ENCODE data around the gene RPS15A.

DNA sequence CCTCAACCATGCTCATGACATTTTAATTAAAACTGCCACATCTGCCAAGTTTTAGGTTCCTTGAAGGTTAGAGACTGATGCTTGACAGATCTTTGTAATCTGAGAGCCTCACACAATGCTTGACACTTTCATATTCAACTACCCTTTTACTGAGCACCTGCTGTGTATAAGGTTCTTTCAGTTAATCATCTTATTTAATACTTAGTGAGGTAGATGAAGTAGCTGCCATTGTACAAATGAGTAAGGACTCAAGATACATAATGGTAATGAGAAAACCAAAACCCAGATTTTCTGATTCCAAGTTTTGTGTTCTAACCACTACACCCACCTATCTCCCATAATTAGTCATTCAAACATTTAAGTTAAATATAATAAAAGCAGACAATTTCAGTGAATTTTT, 46.6 kb upstream of the RPS15A start:
- TF ChIP-seq POLR2AphosphoS5 (IDR thresholded peaks at IDR 0.05) = no peak
- TF ChIP-seq, protein P1, sequence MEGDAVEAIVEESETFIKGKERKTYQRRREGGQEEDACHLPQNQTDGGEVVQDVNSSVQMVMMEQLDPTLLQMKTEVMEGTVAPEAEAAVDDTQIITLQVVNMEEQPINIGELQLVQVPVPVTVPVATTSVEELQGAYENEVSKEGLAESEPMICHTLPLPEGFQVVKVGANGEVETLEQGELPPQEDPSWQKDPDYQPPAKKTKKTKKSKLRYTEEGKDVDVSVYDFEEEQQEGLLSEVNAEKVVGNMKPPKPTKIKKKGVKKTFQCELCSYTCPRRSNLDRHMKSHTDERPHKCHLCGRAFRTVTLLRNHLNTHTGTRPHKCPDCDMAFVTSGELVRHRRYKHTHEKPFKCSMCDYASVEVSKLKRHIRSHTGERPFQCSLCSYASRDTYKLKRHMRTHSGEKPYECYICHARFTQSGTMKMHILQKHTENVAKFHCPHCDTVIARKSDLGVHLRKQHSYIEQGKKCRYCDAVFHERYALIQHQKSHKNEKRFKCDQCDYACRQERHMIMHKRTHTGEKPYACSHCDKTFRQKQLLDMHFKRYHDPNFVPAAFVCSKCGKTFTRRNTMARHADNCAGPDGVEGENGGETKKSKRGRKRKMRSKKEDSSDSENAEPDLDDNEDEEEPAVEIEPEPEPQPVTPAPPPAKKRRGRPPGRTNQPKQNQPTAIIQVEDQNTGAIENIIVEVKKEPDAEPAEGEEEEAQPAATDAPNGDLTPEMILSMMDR (IDR thresholded peaks at IDR 0.05 in 8 of 11, conservative IDR thresholded peaks at IDR 0.05 in 3 of 11) = no peak
